PC-9 (cell line): ENCODE data around the gene MFF.

ENCODE experiments used
- CTCF ChIP-seq: fragments of 200-600 bp; sonication (generic); conservative IDR thresholded peaks from 2 replicates; pipeline ENCODE4 v1.6.1; 2017; ENCODE audit warnings: mixed run types, antibody characterized with exemption, mild to moderate bottlenecking, moderate library complexity
- EZH2 ChIP-seq: fragments of 200-600 bp; sonication (generic); IDR thresholded peaks from 2 replicates; pipeline ENCODE4 v1.8.0; 2017; ENCODE audit warnings: antibody characterized with exemption, low read depth

GRCh38 chr2:227394401-227394800, 69.3 kb downstream of the MFF start:
- TF ChIP-seq CTCF (no peak), EZH2 (no peak)
